BE2C (cell line): ENCODE measurements around the gene CFAP20.
"Not testable (repeated sequence)": the region's sequence is repeated elsewhere in the genome, so short reads cannot be mapped to it uniquely, and the experiment has no call there.

Source experiments
- DNase-seq: peaks from one replicate; pipeline ENCODE4 v3.0.0-alpha.2; 2020
- H3K27me3 ChIP-seq: fragments of 250-450 bp; sonication (Bioruptor Pico); 2 replicates; pipeline ENCODE4 v1.5.1; 2020; ENCODE audit warnings: mild to moderate bottlenecking
- H3K36me3 ChIP-seq: fragments of 250-450 bp; sonication (Bioruptor Pico); 2 replicates; pipeline ENCODE4 v1.5.1; 2020; ENCODE audit warnings: mild to moderate bottlenecking
- H3K4me1 ChIP-seq: fragments of 250-450 bp; sonication (Bioruptor Pico); 2 replicates; pipeline ENCODE4 v1.5.1; 2020
- H3K4me3 ChIP-seq: 2 replicates; pipeline ENCODE4 v1.5.1; 2011; ENCODE audit warnings: low read depth, low read length
- H3K9me3 ChIP-seq: fragments of 250-450 bp; sonication (Bioruptor Pico); 2 replicates; pipeline ENCODE4 v1.5.1; 2020
- CTCF ChIP-seq: IDR thresholded peaks from 2 replicates; pipeline ENCODE4 v1.5.1; 2012; ENCODE audit warnings: mild to moderate bottlenecking, low read depth, low read length

The CFAP20 gene

GRCh38 chr16:58098207-58099096 lies 30.7 kb downstream of the CFAP20 start:
- Histone ChIP-seq H3K36me3 (no peaks in the 10 kb centered on the region), H3K4me3 (no peak overlapping the region), H3K27me3 (no peaks in the 10 kb centered on the region), H3K4me1 (peaks cover 4% of the 10 kb centered on the region; the same call in 1 of the 2 replicates), H3K9me3 (no peaks in the 10 kb centered on the region)
- TF ChIP-seq CTCF: no peak
- no peak for DNase-seq

- H3K27me3 ChIP-seq: no peaks in the 10 kb centered on the region
- H3K4me1 ChIP-seq: no peaks in the 10 kb centered on the region; the same call in 1 of the 2 replicates
- TF ChIP-seq CTCF: no peak
- H3K9me3 ChIP-seq: no peaks in the 10 kb centered on the region
- DNase-seq: no peak
- no peak overlapping the region for H3K4me3 ChIP-seq
- H3K36me3 ChIP-seq: no peaks in the 10 kb centered on the region
Observed at GRCh38 chr16:58096249-58096648, 32.9 kb downstream of the CFAP20 start.

GRCh38 chr16:58095575-58095960 lies 33.6 kb downstream of the CFAP20 start:
- not testable (repeated sequence) for H3K4me1 ChIP-seq, H3K27me3 ChIP-seq, DNase-seq, H3K36me3 ChIP-seq, H3K9me3 ChIP-seq, H3K4me3 ChIP-seq

GRCh38 chr16:58094791-58095574 lies 34.2 kb downstream of the CFAP20 start:
- Histone ChIP-seq H3K9me3 (peaks cover 3% of the 10 kb centered on the region; the same call in 1 of the 2 replicates), H3K4me1 (no peaks in the 10 kb centered on the region; the same call in 1 of the 2 replicates), H3K36me3 (no peaks in the 10 kb centered on the region), H3K27me3 (no peaks in the 10 kb centered on the region), H3K4me3 (no peak overlapping the region)
- TF ChIP-seq CTCF: no peak
- DNase-seq: no peak

- H3K36me3 ChIP-seq: no peaks in the 10 kb centered on the region
- no peaks in the 10 kb centered on the region for H3K27me3 ChIP-seq
- no peak overlapping the region for H3K4me3 ChIP-seq
- H3K4me1 ChIP-seq: no peaks in the 10 kb centered on the region; the same call in 1 of the 2 replicates
- no peak for DNase-seq
- TF ChIP-seq CTCF: no peak
- H3K9me3 ChIP-seq: peaks cover 3% of the 10 kb centered on the region; the same call in 1 of the 2 replicates
Observed at GRCh38 chr16:58094026-58094425, 35.2 kb downstream of the CFAP20 start.

GRCh38 chr16:58090396-58090795 lies 38.8 kb downstream of the CFAP20 start:
- not testable (repeated sequence) for H3K4me3 ChIP-seq, H3K27me3 ChIP-seq, DNase-seq, H3K4me1 ChIP-seq, H3K9me3 ChIP-seq, H3K36me3 ChIP-seq

GRCh38 chr16:58088091-58088490 lies 41.1 kb downstream of the CFAP20 start:
- Histone ChIP-seq H3K4me1 (no peaks in the 10 kb centered on the region), H3K4me3 (no peak overlapping the region)

More at GRCh38 chr16:58088091-58088490, 41.1 kb downstream of the CFAP20 start:
- Histone ChIP-seq H3K9me3 (peaks cover 3% of the 10 kb centered on the region; the same call in 1 of the 2 replicates), H3K27me3 (no peaks in the 10 kb centered on the region), H3K36me3 (no peaks in the 10 kb centered on the region)
- TF ChIP-seq CTCF: no peak
- DNase-seq: no peak
